H1 (cell line): ENCODE measurements around the gene DTNB. TPM values are rescaled to one million over a fixed set of nuclear protein-coding genes. Genes with fewer than 3 reads are reported as not detected.

Experiments
- CTCF ChIA-PET: fragments of 300-600 bp; sonication (Branson Sonifier 250); formaldehyde crosslinking; loops from one replicate; lab custom pipeline; 2021; ENCODE audit not compliant: partially characterized antibody; lab: Charles Lee
- POLR2A ChIA-PET: fragments of 300-600 bp; sonication (Branson Sonifier 250); formaldehyde crosslinking; loops from one replicate; lab custom pipeline; 2021; ENCODE audit warnings: inconsistent platforms; ENCODE audit not compliant: partially characterized antibody; lab: Charles Lee
- DNase-seq, 2 experiments: peaks; one replicate each; pipeline versions ENCODE4 v3.0.0 to v3.0.0-alpha.2; 2010 to 2022; ENCODE audit warnings: low spot score in 2 of 2, low read depth in 1 of 2, mixed read lengths in 1 of 2
- FAIRE-seq: peaks from 2 replicates; lab custom pipeline; 2011; peaks lifted over from hg19 to GRCh38; lab: Jason Lieb, UNC
- H2AFZ ChIP-seq: 2 replicates; pipeline ENCODE4 v1.8.1; 2012; ENCODE audit warnings: low read length, inconsistent platforms
- H2AK5ac ChIP-seq: 2 replicates; pipeline ENCODE4 v1.6.1; 2013; ENCODE audit warnings: low read depth, low read length
- H2BK120ac ChIP-seq: replicated peaks from 2 replicates; pipeline ENCODE3; 2013; ENCODE audit warnings: low read depth, low read length, inconsistent platforms
- H2BK12ac ChIP-seq: 2 replicates; pipeline ENCODE4 v1.6.1; 2013; ENCODE audit warnings: low read depth, low read length
- H2BK15ac ChIP-seq: 2 replicates; pipeline ENCODE4 v1.6.1; 2013; ENCODE audit warnings: low read length
- H2BK20ac ChIP-seq: 2 replicates; pipeline ENCODE4 v1.6.1; 2013; ENCODE audit warnings: low read length
- H2BK5ac ChIP-seq: 2 replicates; pipeline ENCODE4 v1.6.1; 2013; ENCODE audit warnings: low read depth, low read length
- H3K14ac ChIP-seq: 2 replicates; pipeline ENCODE4 v1.6.1; 2013; ENCODE audit warnings: inconsistent platforms; ENCODE audit not compliant: insufficient read length
- H3K18ac ChIP-seq: 2 replicates; pipeline ENCODE4 v1.6.1; 2013; ENCODE audit warnings: low read length; ENCODE audit errors: extremely low read depth
- H3K23ac ChIP-seq: 2 replicates; pipeline ENCODE4 v1.6.1; 2013; ENCODE audit warnings: inconsistent platforms; ENCODE audit not compliant: insufficient read length
- H3K23me2 ChIP-seq: 2 replicates; pipeline ENCODE4 v1.6.1; 2013; ENCODE audit warnings: low read depth, low read length
- H3K27ac ChIP-seq: 2 replicates; pipeline ENCODE4 v1.6.1; 2011; ENCODE audit warnings: low read depth, low read length, inconsistent platforms
- H3K27me3 ChIP-seq, 4 experiments: replicated peaks in 1 of 4; 1 replicate in 1 of 4; 2 replicates in 3 of 4; pipeline versions ENCODE4 v1.6.1 to v1.8.1; 2011 to 2013; ENCODE audit warnings: low read length in 3 of 4, mild to moderate bottlenecking in 3 of 4, inconsistent platforms in 2 of 4, mixed read lengths in 2 of 4, moderate library complexity in 1 of 4; ENCODE audit not compliant: control insufficient read depth in 3 of 4, insufficient read depth in 3 of 4; ENCODE audit errors: extremely low read depth in 1 of 4
- H3K36me3 ChIP-seq, 4 experiments: 2 replicates each; pipeline versions ENCODE4 v1.6.1 to v1.8.1; 2011 to 2013; ENCODE audit warnings: mild to moderate bottlenecking in 4 of 4, low read length in 3 of 4, moderate library complexity in 2 of 4, control low read depth in 1 of 4, inconsistent platforms in 1 of 4; ENCODE audit not compliant: insufficient read depth in 4 of 4, control insufficient read depth in 2 of 4
- H3K4ac ChIP-seq: replicated peaks from 2 replicates; pipeline ENCODE3; 2013; ENCODE audit warnings: low read length, low read depth, mixed read lengths, inconsistent platforms; ENCODE audit not compliant: insufficient read length
- H3K4me1 ChIP-seq, 4 experiments: replicated peaks in 1 of 4; 1 replicate in 1 of 4; 2 replicates in 3 of 4; pipeline versions ENCODE4 v1.6.1 to v1.8.1; 2011 to 2013; ENCODE audit warnings: low read length in 3 of 4, inconsistent platforms in 2 of 4, mixed read lengths in 1 of 4; ENCODE audit not compliant: insufficient read depth in 4 of 4, control insufficient read depth in 3 of 4
- H3K4me2 ChIP-seq, 2 experiments: 2 replicates each; pipeline versions ENCODE4 v1.6.1 to v1.8.1; 2011 to 2013; ENCODE audit warnings: low read depth in 2 of 2, low read length in 2 of 2, control low read depth in 1 of 2, inconsistent platforms in 1 of 2, mild to moderate bottlenecking in 1 of 2; ENCODE audit not compliant: insufficient read depth in 1 of 2
- H3K4me3 ChIP-seq, 4 experiments: fragments of 200-600, 300-600 bp in 1 of 4; sonication (generic), shearing (Covaris generic), sonication (Bioruptor Twin) in 1 of 4; 2 replicates each; pipeline versions ENCODE4 v1.5.1 to v1.8.1; 2011 to 2016; ENCODE audit warnings: low read length in 4 of 4, low read depth in 3 of 4, control low read depth in 2 of 4, inconsistent platforms in 2 of 4, mild to moderate bottlenecking in 2 of 4, mixed read lengths in 1 of 4, moderate library complexity in 1 of 4; ENCODE audit not compliant: insufficient read depth in 2 of 4; ENCODE audit errors: extremely low read depth in 1 of 4
- H3K56ac ChIP-seq: replicated peaks from 2 replicates; pipeline ENCODE3; 2013; ENCODE audit warnings: low read depth, mild to moderate bottlenecking, mixed read lengths, low read length, inconsistent platforms; ENCODE audit not compliant: insufficient read length
- H3K79me1 ChIP-seq: 2 replicates; pipeline ENCODE4 v1.6.1; 2013; ENCODE audit warnings: low read depth, low read length, control low read depth
- H3K79me2 ChIP-seq, 2 experiments: 2 replicates each; pipeline versions ENCODE4 v1.6.1 to v1.8.1; 2012 to 2013; ENCODE audit warnings: low read length in 2 of 2, mild to moderate bottlenecking in 2 of 2, inconsistent platforms in 1 of 2; ENCODE audit not compliant: insufficient read depth in 2 of 2, control insufficient read depth in 1 of 2
- H3K9ac ChIP-seq, 4 experiments: replicated peaks in 1 of 4; 1 replicate in 1 of 4; 2 replicates in 3 of 4; pipeline versions ENCODE4 v1.6.1 to v1.8.1; 2011 to 2013; ENCODE audit warnings: low read depth in 3 of 4, low read length in 3 of 4, control low read depth in 2 of 4, mild to moderate bottlenecking in 2 of 4, moderate library complexity in 2 of 4, inconsistent platforms in 1 of 4; ENCODE audit errors: extremely low read depth in 1 of 4
- H3K9me3 ChIP-seq, 2 experiments: 2 replicates each; pipeline versions ENCODE4 v1.6.1 to v1.8.1; 2012 to 2013; ENCODE audit warnings: mild to moderate bottlenecking in 2 of 2, moderate library complexity in 2 of 2, control low read depth in 1 of 2, inconsistent platforms in 1 of 2, low read depth in 1 of 2, low read length in 1 of 2, mixed read lengths in 1 of 2; ENCODE audit not compliant: insufficient read depth in 2 of 2
- H4K20me1 ChIP-seq, 2 experiments: replicated peaks in 1 of 2; 2 replicates each; pipeline versions ENCODE3 to v1.8.1; 2011 to 2013; ENCODE audit warnings: inconsistent platforms in 2 of 2, low read length in 2 of 2, mild to moderate bottlenecking in 1 of 2; ENCODE audit not compliant: insufficient read depth in 2 of 2, control insufficient read depth in 1 of 2
- H4K5ac ChIP-seq: 2 replicates; pipeline ENCODE4 v1.6.1; 2013; ENCODE audit warnings: low read length, low read depth, mixed read lengths, inconsistent platforms; ENCODE audit not compliant: insufficient read length
- H4K8ac ChIP-seq: 2 replicates; pipeline ENCODE4 v1.8.0; 2013; ENCODE audit warnings: mild to moderate bottlenecking, moderate library complexity, low read length, inconsistent platforms; ENCODE audit not compliant: insufficient read depth; ENCODE audit errors: extremely low read depth
- H4K91ac ChIP-seq: replicated peaks from 2 replicates; pipeline ENCODE3; 2013; ENCODE audit warnings: low read length, mixed read lengths, inconsistent platforms; ENCODE audit not compliant: insufficient read length
- ATF2 ChIP-seq: IDR thresholded peaks from 2 replicates; pipeline ENCODE4 v1.6.1; 2012; ENCODE audit warnings: low read length, inconsistent platforms
- CBX8 ChIP-seq: fragments of 300-800, 300-1000 bp; sonication (generic); IDR thresholded peaks from 2 replicates; pipeline ENCODE4 v1.7.1; 2016; ENCODE audit warnings: low read depth, low read length, borderline replicate concordance
- CEBPB ChIP-seq: IDR thresholded peaks from 2 replicates; pipeline ENCODE4 v1.6.1; 2012; ENCODE audit warnings: low read depth, low read length
- CTBP2 ChIP-seq: IDR thresholded peaks from 2 replicates; pipeline ENCODE4 v1.7.0; 2011; ENCODE audit warnings: borderline replicate concordance, mild to moderate bottlenecking, moderate library complexity, mixed read lengths, low read length; ENCODE audit not compliant: insufficient read depth, insufficient read length
- GABPA ChIP-seq: IDR thresholded peaks from 2 replicates; pipeline ENCODE4 v1.6.1; 2011; ENCODE audit warnings: mild to moderate bottlenecking, low read length, moderate library complexity, borderline replicate concordance; ENCODE audit not compliant: insufficient read depth
- GTF2F1 ChIP-seq: IDR thresholded peaks from 2 replicates; pipeline ENCODE4 v1.6.1; 2012; ENCODE audit warnings: low read depth, low read length, improper control_type of control experiment, borderline replicate concordance
- KDM4A ChIP-seq: IDR thresholded peaks from one replicate; pipeline ENCODE4 v1.7.1; 2012; ENCODE audit warnings: low read depth, mild to moderate bottlenecking, moderate library complexity, low read length, inconsistent platforms; ENCODE audit not compliant: severe bottlenecking
- SIN3A ChIP-seq, 2 experiments: IDR thresholded peaks in 1 of 2; conservative IDR thresholded peaks in 1 of 2; 2 replicates each; pipeline ENCODE4 v1.6.1; 2011 to 2012; ENCODE audit warnings: low read length in 2 of 2, improper control_type of control experiment in 1 of 2, low read depth in 1 of 2, mild to moderate bottlenecking in 1 of 2
- SIX5 ChIP-seq: IDR thresholded peaks from 2 replicates; pipeline ENCODE4 v1.6.1; 2011; ENCODE audit warnings: mild to moderate bottlenecking, low read depth, low read length
- SP1 ChIP-seq: IDR thresholded peaks from 2 replicates; pipeline ENCODE4 v1.6.1; 2011; ENCODE audit warnings: low read depth, low read length
- TCF12 ChIP-seq: IDR thresholded peaks from 2 replicates; pipeline ENCODE4 v1.6.1; 2011; ENCODE audit warnings: low read depth, mild to moderate bottlenecking, low read length
- WGBS, 2 experiments: shearing (Covaris generic) in 1 of 2; methylation state at CpG; one replicate each; pipeline versions ENCODE4 v1.1.6 to v1.1.7; 2013 to 2015; ENCODE audit warnings: low lambda C conversion rate in 2 of 2, mixed read lengths in 2 of 2, inconsistent platforms in 1 of 2, low coverage in 1 of 2, missing lambda C conversion rate in 1 of 2; ENCODE audit not compliant: insufficient replicate concordance in 2 of 2, insufficient coverage in 1 of 2, insufficient read length in 1 of 2; ENCODE audit errors: extremely low coverage in 1 of 2, missing lambda C conversion rate in 1 of 2; 5-methylcytosine and 5-hydroxymethylcytosine counted together
- polyA plus RNA-seq, 7 experiments: library from polyadenylated mRNA; depleted of rRNA in 3 of 7; stranded (reverse) in 5 of 7; unstranded in 2 of 7; fragments of >200 nt in 5 of 7; fragments of 200-250 nt in 2 of 7; gene quantifications; 1 replicate in 5 of 7; 2 replicates in 1 of 7; 4 replicates in 1 of 7; pipeline versions ENCODE4 v1.2.1 to v1.2.3, GENCODE V29; 2011 to 2013; ENCODE audit warnings: missing spikeins in 2 of 7, mixed read lengths in 2 of 7
- total RNA-seq: library from RNA; stranded (reverse); fragmentation: NEBNext Ultra II Directional; extraction: Animal tissue kit (Norgen Biotek cat#: 25700); gene quantifications from 2 replicates; pipeline ENCODE4 v1.2.1, GENCODE V29; 2021

Gene DTNB
- total and polyA plus RNA-seq, 2 of the 8 experiments (the other 6 are each of a cell fraction or from before 2014, with no cell fraction given), result 39.6 to 49.5 TPM

GRCh38 chr2:25677877-25678276 lies 4.5 kb upstream of the DTNB start:
- Histone ChIP-seq H4K91ac (no peak overlapping the region), H3K9me3 (no peaks in the 10 kb centered on the region), H3K36me3 (no peaks in the 10 kb centered on the region), H2BK12ac (no peak overlapping the region), H4K20me1 (no peaks in the 10 kb centered on the region), H3K27ac (no peak overlapping the region), H3K27me3 (peaks cover 0 to 17% (median 9%) of the 10 kb centered on the region in 4 experiments; a peak in 5 of 7 replicates), H2AK5ac (no peak overlapping the region), H3K79me2 (no peaks in the 10 kb centered on the region), H4K8ac (no peak overlapping the region), H3K18ac (no peak overlapping the region), H3K4me3 (no peak overlapping the region), H3K56ac (no peak overlapping the region), H3K23me2 (peaks cover 4% of the 10 kb centered on the region; the same call in 1 of the 2 replicates), H2BK20ac (no peak overlapping the region), H2BK5ac (no peak overlapping the region), H3K23ac (no peak overlapping the region), H3K4me2 (no peak overlapping the region), H3K79me1 (no peaks in the 10 kb centered on the region), H2BK15ac (no peak overlapping the region), H3K4me1 (peaks cover 0 to 7% (median 6%) of the 10 kb centered on the region in 4 experiments; a peak in 3 of 7 replicates), H3K14ac (no peak overlapping the region), H3K4ac (no peak overlapping the region), H2BK120ac (no peak overlapping the region), H2AFZ (no peak overlapping the region), H3K9ac (no peak overlapping the region), H4K5ac (no peak overlapping the region)
- CTCF ChIA-PET, result interaction anchor here (0.9 kb wide), 1 partner anchor 13 kb away, joined by 3 read pairs; no protein-coding TSS in a partner anchor
- WGBS, 2 experiments, result 96% methylated on average over 4 of the region's 4 CpGs; no CpG with 5 or more reads in 1 of the 2 experiments
- DNase-seq (no peak), FAIRE-seq (no peak)
- POLR2A ChIA-PET, result no interaction called here
- TF ChIP-seq ATF2 (no peak), SIX5 (no peak), GTF2F1 (no peak), SIN3A (conservative IDR thresholded peaks at IDR 0.05 in 1 of 2, IDR thresholded peaks at IDR 0.05 in 1 of 2; ENCODE audit: low read depth in 1 of 2, low read length in 2 of 2) (no peak), TCF12 (no peak), CTBP2 (no peak), CEBPB (no peak), SP1 (no peak), CBX8 (no peak), GABPA (no peak), KDM4A (no peak)
